ENCODE data around the gene GMDS. TPM values are rescaled to one million over a fixed set of nuclear protein-coding genes. Genes with fewer than 3 reads are reported as not detected.

The GMDS gene
- total and polyA plus RNA-seq, 2 of the 4 experiments (the other 2 are of a cell fraction): 7.3 to 21.9 TPM

DNA sequence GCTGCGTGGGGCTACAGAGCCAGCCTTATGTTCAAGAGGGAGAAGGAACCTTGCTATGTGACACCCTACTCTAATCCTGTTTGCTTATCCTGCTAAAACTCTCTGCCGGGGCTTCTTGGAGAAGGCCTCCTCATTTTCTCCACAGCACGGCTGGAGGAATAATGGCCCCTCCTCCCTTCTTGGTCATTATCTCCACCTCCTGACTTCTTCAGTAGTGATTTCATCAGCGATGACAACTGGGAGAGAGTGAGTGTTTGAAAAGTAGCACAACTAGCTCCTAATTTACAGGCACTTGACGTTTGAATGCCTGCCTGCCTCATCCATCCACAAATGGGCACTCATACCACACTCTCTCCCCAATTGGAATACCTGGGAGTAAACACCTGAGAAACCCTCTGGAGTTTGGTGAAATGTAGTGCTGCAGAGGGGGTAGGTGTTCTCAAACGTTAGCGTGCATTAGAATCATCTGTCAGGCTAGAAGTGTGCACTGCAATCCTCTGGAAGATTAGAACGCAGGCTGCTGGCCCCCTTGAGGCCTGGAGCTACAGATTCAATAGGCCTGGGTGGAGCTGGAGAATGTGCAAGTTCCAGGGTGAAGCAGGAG is 487.2 kb downstream of the GMDS start:
- Histone ChIP-seq H4K8ac (ENCODE audit: low read depth in 2 of 2, low read length in 2 of 2) (no peak overlapping the region), H3K27ac (ENCODE audit: insufficient read depth, low read length) (no peak overlapping the region), H2BK20ac (ENCODE audit: low read depth, low read length) (no peak overlapping the region), H3K14ac (replicated peaks; ENCODE audit: low read depth, low read length) (no peak overlapping the region), H3K36me3 (ENCODE audit: control insufficient read depth, insufficient read depth, low read length) (no peaks in the 10 kb centered on the region), H2BK5ac (ENCODE audit: low read depth, low read length, poor library complexity, severe bottlenecking) (no peak overlapping the region), H2AK9ac (replicated peaks; ENCODE audit: low read depth, low read length, poor library complexity) (no peak overlapping the region), H3K18ac (ENCODE audit: low read depth, low read length) (no peak overlapping the region), H3K56ac (ENCODE audit: extremely low read depth, insufficient read depth, low read length) (no peak overlapping the region), H2AK5ac (ENCODE audit: low read depth, low read length) (no peak overlapping the region), H4K20me1 (ENCODE audit: insufficient read depth, low read length) (no peaks in the 10 kb centered on the region), H2AFZ (replicated peaks; ENCODE audit: low read length, poor library complexity) (no peak overlapping the region), H4K5ac (ENCODE audit: low read depth, low read length) (no peak overlapping the region), H3K4ac (ENCODE audit: low read depth, low read length) (no peak overlapping the region), H3K79me1 (ENCODE audit: low read depth in 1 of 2, low read length in 2 of 2) (no peaks in the 10 kb centered on the region), H3K9ac (ENCODE audit: low read depth, low read length) (no peak overlapping the region), H3K9me3 (ENCODE audit: control insufficient read depth, insufficient read depth, low read length) (no peaks in the 10 kb centered on the region), H3K27me3 (ENCODE audit: control insufficient read depth, insufficient read depth, low read length) (no peaks in the 10 kb centered on the region), H2BK15ac (ENCODE audit: low read depth, low read length) (no peak overlapping the region), H3K23ac (ENCODE audit: low read depth, low read length) (no peak overlapping the region), H3K4me2 (ENCODE audit: low read depth, low read length) (no peak overlapping the region), H4K91ac (ENCODE audit: insufficient read depth, low read depth, low read length) (no peak overlapping the region), H3K4me3 (ENCODE audit: insufficient read depth, low read depth, low read length) (no peak overlapping the region), H3K9me1 (ENCODE audit: insufficient read depth, low read length) (no peaks in the 10 kb centered on the region), H3K4me1 (ENCODE audit: control insufficient read depth, insufficient read depth, low read length) (peaks cover 2% of the 10 kb centered on the region; the same call in 1 of the 2 replicates), H2BK120ac (ENCODE audit: low read depth, low read length) (no peak overlapping the region)
- 0 out of 2 replicates have a peak, but pooled peaks have one; percentile 4 for TF ChIP-seq CEBPB (IDR thresholded peaks at IDR 0.05; ENCODE audit: low read depth, low read length)
- TF ChIP-seq NFE2L2 (IDR thresholded peaks at IDR 0.05; ENCODE audit: low read depth, low read length): no peak
- TF ChIP-seq, protein P1, sequence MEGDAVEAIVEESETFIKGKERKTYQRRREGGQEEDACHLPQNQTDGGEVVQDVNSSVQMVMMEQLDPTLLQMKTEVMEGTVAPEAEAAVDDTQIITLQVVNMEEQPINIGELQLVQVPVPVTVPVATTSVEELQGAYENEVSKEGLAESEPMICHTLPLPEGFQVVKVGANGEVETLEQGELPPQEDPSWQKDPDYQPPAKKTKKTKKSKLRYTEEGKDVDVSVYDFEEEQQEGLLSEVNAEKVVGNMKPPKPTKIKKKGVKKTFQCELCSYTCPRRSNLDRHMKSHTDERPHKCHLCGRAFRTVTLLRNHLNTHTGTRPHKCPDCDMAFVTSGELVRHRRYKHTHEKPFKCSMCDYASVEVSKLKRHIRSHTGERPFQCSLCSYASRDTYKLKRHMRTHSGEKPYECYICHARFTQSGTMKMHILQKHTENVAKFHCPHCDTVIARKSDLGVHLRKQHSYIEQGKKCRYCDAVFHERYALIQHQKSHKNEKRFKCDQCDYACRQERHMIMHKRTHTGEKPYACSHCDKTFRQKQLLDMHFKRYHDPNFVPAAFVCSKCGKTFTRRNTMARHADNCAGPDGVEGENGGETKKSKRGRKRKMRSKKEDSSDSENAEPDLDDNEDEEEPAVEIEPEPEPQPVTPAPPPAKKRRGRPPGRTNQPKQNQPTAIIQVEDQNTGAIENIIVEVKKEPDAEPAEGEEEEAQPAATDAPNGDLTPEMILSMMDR (conservative IDR thresholded peaks at IDR 0.05; ENCODE audit: low read depth, low read length): no peak
- ATAC-seq (ENCODE audit: low read depth) (peak; percentile 60), DNase-seq (peak; percentile 36)
- POLR2A ChIA-PET (ENCODE audit: unreplicated experiment): no interaction called here
- dilution Hi-C loops (cut with HindIII; ENCODE audit: low sequenced_read_pairs, unreplicated experiment): no loop called here
- intact Hi-C loops (cut with micrococcal nuclease): no loop called here
- in situ Hi-C loops (cut with MboI; ENCODE audit: low sequenced_read_pairs): no loop called here
- no TSS peak for BruUV-seq (replicated peaks)
- CTCF ChIA-PET: no interaction called here
- WGBS, 2 experiments (ENCODE audit: extremely low coverage in 2 of 2, insufficient read length in 1 of 2): 100% methylated on average over 1 of the region's 8 CpGs; no CpG with 5 or more reads in 1 of the 2 experiments
